Stimulated activated CD4-positive, alpha-beta T cell treated with anti-CD3 and anti-CD28 coated beads, Interleukin-15, amount 100 ng/mL, for 1 hour (primary cell): ENCODE measurements around the gene E2F2.

ENCODE experiments used
- DNase-seq, 2 donors: peaks; one replicate each; pipeline ENCODE4 v3.0.0-alpha.2; 2020; ENCODE audit warnings: low read depth in 1 of 2, low spot score in 1 of 2

Gene E2F2, protein sequence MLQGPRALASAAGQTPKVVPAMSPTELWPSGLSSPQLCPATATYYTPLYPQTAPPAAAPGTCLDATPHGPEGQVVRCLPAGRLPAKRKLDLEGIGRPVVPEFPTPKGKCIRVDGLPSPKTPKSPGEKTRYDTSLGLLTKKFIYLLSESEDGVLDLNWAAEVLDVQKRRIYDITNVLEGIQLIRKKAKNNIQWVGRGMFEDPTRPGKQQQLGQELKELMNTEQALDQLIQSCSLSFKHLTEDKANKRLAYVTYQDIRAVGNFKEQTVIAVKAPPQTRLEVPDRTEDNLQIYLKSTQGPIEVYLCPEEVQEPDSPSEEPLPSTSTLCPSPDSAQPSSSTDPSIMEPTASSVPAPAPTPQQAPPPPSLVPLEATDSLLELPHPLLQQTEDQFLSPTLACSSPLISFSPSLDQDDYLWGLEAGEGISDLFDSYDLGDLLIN

DNA sequence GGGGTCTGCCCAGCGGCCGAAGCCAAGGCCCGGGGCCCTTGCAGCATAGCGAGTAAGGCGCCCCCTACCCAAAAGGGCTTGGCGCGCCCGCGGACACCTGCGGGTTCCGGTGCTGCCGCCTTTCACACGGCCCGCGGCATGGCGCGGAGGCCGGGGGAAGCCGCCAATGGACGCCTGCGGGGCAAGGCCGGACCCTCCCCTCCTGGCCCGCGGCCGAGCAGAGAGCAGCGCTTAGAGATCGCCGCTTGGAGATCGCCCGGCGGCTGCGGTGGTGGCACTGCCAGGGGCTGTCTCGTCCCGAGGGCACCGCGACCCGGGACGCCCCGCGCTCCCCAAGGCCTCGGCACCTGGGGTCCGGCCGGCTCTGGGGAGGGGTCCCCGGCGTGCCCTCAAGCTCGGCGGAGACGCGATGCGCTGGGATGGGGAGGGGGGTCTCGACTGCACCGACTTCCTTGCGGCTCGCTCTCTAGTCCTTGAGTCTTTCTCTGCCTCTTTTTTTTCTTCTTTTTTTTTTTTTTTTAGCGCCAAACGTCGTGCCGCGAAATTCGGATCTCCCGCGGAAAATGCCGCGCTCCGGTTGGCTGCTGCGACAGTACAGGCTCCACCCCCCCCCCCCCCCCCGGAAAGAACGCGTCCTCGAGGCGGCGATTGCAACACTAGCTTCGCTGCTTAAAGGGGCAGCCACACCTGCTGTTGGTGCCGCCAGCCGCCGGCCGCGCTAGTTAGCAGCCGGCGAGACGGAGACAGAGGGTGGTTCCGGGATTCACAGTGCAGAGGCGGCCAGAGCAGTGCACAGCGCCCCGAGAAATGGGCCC is at the start of gene E2F2:
Gene E2F2 (minus strand): TSS at position 487 of the 815 bp plus-strand sequence. CDS start 440 bp downstream, at position 47.
- DNase-seq = peak; percentile 58 to 62

DNA sequence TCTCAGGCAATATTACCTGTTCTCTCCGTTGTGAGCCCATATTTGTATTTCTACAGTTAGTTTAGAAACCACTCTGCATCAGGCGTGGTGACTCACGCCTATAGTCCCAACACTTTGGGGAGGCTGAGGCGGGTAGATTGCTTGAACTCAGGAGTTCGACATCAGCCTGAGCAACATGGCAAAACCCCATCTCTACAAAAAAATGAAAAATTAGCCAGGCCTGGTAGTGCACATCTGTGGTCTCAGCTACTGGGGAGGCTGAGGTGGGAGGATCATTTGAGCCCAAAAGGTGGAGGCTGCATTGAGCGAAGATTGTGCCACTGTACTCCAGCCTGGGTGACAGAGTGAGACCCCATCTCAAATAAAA is 47.9 kb upstream of the E2F2 start:
- no peak for DNase-seq

DNA sequence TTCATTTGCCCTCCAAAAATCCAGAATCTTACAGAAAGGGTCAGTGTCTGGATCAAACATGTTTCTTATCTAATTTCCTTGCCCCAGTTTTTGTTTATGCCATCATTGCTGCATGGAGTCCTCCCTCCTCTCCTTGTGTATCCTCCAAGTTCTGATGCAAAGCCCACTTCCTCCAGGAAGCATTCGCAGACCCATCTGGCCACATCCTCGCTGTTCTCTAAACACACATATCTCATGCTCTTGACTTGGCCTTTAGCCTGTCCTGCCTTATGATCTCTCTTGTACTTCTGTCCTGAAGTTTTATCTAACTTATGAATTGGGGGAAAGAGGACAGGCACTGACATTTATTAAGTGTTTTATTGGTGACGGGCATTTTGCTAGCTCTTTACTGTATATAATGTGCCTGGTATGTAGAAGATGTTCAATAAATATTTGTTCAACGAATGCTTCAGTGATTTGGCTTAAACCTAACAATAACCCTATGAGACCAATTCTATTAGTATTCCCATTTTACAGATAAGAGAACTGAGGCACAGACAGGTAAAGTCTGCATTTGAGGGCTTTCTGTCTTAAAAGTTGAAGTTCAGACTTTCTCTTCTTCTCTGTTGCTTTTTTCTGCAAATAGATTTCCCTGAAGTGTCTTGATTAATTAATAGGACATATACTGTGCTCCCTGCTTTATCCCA is 47.4 kb upstream of the E2F2 start:
- no peak for DNase-seq

GRCh38 chr1:23577056-23578004 is 46.3 kb upstream of the E2F2 start:
- DNase-seq = no peak

GRCh38 chr1:23576338-23577055 is 45.5 kb upstream of the E2F2 start:
- no peak for DNase-seq

- DNase-seq = no peak
Observed at GRCh38 chr1:23575226-23575810, 44.3 kb upstream of the E2F2 start.

DNA sequence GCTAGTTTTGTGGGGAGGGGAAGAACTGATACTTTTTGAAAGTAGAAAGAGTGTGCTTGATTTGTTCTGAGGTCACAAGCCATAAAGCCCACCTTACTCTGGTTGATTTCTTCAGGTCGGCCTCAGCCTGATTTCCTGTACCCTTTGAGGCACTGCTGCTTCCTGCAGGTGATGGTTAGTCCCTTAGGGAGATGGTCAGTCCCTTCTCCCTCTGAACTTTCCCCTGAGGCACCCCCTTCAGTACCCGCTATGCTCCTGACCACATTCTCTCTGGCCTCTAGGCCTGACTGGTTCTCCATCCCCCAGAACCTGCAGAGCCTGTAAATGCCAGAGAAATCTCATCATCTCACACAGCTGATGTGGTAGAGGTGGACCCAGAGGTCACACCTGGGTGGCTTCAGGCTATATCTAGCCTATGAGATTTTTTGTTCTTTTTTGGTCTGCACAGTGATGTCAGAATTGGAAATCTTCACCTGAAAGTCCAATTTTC is 43.3 kb upstream of the E2F2 start:
- no peak for DNase-seq

GRCh38 chr1:23573574-23574182 is 42.6 kb upstream of the E2F2 start:
- no peak for DNase-seq

GRCh38 chr1:23571465-23571864 is 40.4 kb upstream of the E2F2 start:
- DNase-seq = no peak

GRCh38 chr1:23570001-23570691 is 39.1 kb upstream of the E2F2 start:
- DNase-seq = no peak

- DNase-seq = no peak
Observed at GRCh38 chr1:23568608-23569383, 37.8 kb upstream of the E2F2 start.

- DNase-seq = no peak
Observed at GRCh38 chr1:23567996-23568607, 37.1 kb upstream of the E2F2 start.

GRCh38 chr1:23567629-23567995 is 36.6 kb upstream of the E2F2 start:
- DNase-seq = no peak

- no peak for DNase-seq
Observed at GRCh38 chr1:23566304-23566703, 35.3 kb upstream of the E2F2 start.

DNA sequence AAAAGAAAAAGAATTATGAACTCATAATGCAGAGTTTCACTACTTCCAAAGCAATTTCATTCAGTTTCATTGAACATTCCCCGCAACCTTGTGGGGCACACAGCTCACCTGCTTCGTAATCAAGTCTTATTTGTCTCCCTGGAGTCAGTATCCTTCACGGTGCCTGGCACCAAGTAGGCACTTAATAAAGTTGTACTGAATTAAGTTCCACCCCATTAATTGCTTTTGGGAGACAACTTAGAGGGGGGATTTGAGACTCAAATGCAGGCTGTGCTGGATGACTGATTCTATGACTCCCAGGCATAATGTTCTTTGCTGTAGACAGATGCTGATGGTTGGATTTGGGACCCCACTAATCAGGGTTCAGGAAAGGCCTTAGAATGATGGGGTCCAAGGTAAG is 34.7 kb upstream of the E2F2 start:
- DNase-seq = no peak

DNA sequence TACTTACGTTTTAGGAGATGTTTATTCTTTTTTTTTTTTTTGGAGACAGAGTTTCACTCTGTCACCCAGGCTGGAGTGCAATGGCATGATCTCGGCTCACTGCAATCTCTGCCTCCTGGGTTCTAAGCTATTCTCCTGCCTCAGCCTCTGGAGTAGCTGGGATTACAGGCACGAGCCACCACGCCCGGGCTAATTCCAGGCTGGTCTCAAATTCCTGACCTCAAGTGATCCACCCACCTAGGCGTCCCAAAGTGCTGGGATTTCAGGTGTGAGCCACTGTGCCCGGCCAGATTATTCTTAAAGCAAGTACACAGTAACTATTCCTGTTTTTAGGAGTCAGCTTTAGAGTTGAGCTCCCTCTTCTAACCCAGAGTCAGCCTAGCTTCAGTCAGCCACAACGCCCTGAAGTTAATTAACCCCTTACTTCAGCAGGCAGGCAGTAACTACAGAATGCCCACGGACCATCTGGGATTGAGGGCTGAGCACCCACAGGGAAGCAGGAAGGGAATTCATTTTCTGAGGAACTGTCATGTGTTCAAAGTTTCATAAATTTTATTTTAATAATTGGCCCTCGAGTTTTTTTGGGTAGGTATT is 33.6 kb upstream of the E2F2 start:
- no peak for DNase-seq
